ENCODE measurements around the gene KIF6.

The KIF6 gene

GRCh38 chr6:39339096-39339867 is 385.9 kb downstream of the KIF6 start:
- DNase-seq = no peak

GRCh38 chr6:39338397-39338796 is 386.8 kb downstream of the KIF6 start:
- no peak for DNase-seq

GRCh38 chr6:39335780-39336545 is 389.2 kb downstream of the KIF6 start:
- no peak for DNase-seq

GRCh38 chr6:39333644-39334438 is 391.4 kb downstream of the KIF6 start:
- DNase-seq = no peak

GRCh38 chr6:39330476-39330875 is 394.7 kb downstream of the KIF6 start:
- no peak for DNase-seq

GRCh38 chr6:39330057-39330456 is 395.2 kb downstream of the KIF6 start:
- DNase-seq = peak; percentile 18

GRCh38 chr6:39328066-39328465 is 397.1 kb downstream of the KIF6 start:
- DNase-seq = no peak

- no peak for DNase-seq
Observed at GRCh38 chr6:39327507-39327906, 397.7 kb downstream of the KIF6 start.

- no peak for DNase-seq
Observed at GRCh38 chr6:39322306-39322850, 402.8 kb downstream of the KIF6 start, which contains the start of gene KCNK16. Gene KCNK16 (minus strand): TSS chr6:39322702. CDS start chr6:39322540, 162 bp downstream.

GRCh38 chr6:39321761-39322160 is 403.4 kb downstream of the KIF6 start:
- no peak for DNase-seq

GRCh38 chr6:39320363-39320984 is 404.7 kb downstream of the KIF6 start:
- no peak for DNase-seq

GRCh38 chr6:39319621-39320362 is 405.4 kb downstream of the KIF6 start:
- no peak for DNase-seq

- DNase-seq = no peak
Observed at GRCh38 chr6:39317256-39317655, 408.0 kb downstream of the KIF6 start.

GRCh38 chr6:39314273-39314795 is 410.9 kb downstream of the KIF6 start, which contains the start of gene KCNK17:
Gene KCNK17 (minus strand): TSS chr6:39314419. CDS start chr6:39314320, 99 bp downstream.
- no peak for DNase-seq

GRCh38 chr6:39313526-39314272 is 411.5 kb downstream of the KIF6 start:
- no peak for DNase-seq

GRCh38 chr6:39312912-39313525 is 412.2 kb downstream of the KIF6 start:
- DNase-seq = no peak

GRCh38 chr6:39310542-39310941 is 414.7 kb downstream of the KIF6 start:
- DNase-seq = no peak

GRCh38 chr6:39309942-39310531 is 415.2 kb downstream of the KIF6 start:
- DNase-seq = peak; percentile 55

GRCh38 chr6:39307462-39307861 is 417.7 kb downstream of the KIF6 start:
- DNase-seq = no peak

- no peak for DNase-seq
Observed at GRCh38 chr6:39304951-39305350, 420.3 kb downstream of the KIF6 start.
